Measurements from ENCODE around the gene PPARD.
"Not testable (repeated sequence)": the region's sequence is repeated elsewhere in the genome, so short reads cannot be mapped to it uniquely, and the experiment has no call there.

Gene PPARD

GRCh38 chr6:35386989-35387388, 44.6 kb downstream of the PPARD start:
- DNase-seq, result no peak

- no peak for DNase-seq
Observed at GRCh38 chr6:35388030-35388429, 45.7 kb downstream of the PPARD start.

- DNase-seq, result no peak
Observed at GRCh38 chr6:35388772-35389352, 46.5 kb downstream of the PPARD start.

DNA sequence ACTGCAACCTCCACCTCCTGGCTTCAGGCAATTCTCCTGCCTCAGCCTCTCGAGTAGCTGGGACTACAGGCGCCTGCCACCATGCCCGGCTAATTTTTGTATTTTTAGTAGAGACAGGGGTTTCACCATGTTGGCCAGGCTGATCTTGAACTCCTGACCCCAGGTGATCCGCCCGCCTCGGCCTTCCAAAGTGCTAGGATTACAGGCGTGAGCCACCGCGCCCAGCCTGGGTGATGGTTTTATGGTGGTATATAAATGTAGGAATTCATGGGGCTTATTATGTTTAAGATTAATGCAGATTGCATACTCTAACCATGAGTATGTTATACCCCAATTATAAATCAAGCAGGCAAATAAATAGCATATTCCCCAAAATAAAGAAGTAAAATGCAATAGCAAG, 47.0 kb downstream of the PPARD start:
- not testable (repeated sequence) for DNase-seq

- DNase-seq, result no peak
Observed at GRCh38 chr6:35391240-35391968, 49.0 kb downstream of the PPARD start.

GRCh38 chr6:35392111-35392702, 49.8 kb downstream of the PPARD start:
- DNase-seq, result no peak

DNA sequence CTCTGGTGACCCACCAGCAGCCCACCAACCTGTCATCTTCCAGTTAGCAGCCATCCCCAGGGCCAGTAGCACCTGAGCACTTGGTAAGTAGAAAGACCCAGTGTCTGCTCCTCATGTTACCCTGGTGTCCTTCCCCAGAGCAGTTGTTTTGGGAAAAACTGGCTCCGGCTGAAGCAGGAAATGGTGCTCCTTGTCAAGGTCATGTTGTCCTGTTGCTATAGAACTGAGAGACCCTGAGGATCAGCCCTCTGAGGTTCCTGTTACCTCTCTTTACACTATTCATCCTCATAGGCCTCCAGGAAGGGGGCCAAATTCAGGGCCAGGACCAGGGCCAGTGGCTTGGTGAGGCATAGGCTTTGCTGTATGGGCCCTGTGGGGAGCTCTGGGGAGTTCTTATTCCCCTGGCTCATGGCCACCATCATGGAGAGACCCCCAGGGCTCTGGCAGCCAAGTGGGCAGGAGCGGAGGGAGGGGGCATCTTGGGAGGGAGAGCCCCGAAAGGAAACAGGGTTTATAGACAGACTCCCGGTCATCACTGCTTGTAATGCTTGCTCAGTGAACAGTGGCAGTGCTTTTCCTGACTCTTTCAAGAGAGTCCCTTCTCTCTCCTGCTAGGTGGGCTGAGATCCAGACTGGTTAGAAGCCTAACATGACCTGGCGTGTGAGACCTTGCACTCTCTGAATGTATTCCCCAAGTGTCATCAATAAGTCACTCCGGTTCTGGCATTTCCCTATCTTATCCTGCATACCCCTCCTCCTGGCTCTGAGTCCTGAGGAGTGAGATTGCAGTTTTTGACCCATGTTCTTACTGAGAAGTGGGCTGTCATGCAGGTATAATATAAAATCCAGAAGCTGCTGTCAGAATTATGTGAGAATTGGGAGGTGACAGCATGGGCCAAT, 50.7 kb downstream of the PPARD start:
- no peak for DNase-seq

DNA sequence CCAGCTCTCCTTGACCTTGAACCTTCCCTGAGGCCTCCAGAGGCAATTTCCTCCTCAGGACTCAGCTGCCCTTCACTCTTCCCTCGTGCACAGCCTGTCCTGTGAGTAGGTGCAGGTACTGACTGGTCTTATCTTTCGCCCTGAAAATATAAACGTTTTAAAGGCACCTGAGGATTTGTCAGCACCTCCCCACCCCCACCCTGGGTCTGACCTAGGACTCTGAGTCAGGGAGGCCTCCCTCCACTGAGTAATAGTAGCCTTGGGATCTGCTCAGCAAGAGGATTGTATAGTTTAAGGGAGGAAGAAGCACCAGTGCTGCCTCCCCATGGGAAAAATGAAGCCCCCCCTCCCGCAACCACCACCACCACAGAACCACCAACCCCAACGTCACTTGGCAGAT, 54.6 kb downstream of the PPARD start:
- no peak for DNase-seq

DNA sequence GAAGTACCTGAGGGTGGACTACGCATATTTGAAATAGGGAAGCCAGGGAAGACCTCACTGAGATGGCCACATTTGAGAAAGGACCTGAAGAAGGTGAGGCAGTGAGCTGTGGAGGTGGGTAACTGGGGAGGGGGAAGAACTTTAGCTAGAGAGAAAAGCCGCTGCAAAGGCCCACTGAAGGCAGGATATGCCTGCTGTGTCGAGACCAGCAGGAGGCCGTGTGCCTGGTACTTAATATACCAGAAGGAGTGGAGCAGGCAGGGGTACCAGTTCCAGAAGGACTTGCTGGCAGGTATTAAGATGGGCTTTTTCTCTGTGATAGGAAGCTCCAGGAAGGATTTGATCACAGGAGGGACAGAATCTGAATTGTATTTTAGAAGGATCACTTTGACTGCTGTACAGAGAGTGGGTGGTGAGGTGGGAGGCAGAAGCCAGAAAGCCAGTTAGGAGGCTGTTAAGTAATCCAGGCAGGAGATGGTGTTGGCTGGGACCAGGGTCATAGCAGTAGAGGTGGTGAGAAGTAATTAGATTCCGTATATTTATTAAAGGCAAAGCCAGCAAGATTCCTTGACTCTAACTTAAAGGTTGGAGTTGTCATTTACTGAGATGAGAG, 55.6 kb downstream of the PPARD start:
- no peak for DNase-seq

- DNase-seq, result no peak
Observed at GRCh38 chr6:35398526-35398925, 56.2 kb downstream of the PPARD start.

- DNase-seq, result no peak
Observed at GRCh38 chr6:35400111-35400510, 57.8 kb downstream of the PPARD start.

GRCh38 chr6:35400901-35401311, 58.5 kb downstream of the PPARD start:
- DNase-seq, result no peak

DNA sequence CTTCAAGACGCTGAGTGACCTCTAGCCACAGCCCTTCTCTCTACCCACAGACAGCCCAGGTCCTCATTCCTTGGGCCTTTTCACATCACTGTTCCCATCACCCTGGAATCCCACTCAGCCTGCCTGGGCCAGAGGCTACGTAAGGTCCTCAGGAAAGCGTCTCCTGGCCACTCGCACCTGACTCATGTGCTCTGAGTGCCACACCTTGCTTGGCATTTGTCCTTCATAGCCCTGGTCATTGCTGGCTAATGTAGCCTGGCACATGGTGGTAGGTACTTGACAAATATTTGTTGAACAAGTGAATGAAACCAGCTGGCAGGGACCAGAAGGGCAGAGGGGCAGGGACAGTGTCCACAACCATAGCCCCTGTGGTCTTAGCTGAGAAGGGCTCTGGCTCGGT, 59.2 kb downstream of the PPARD start:
- no peak for DNase-seq

GRCh38 chr6:35402136-35402855, 59.9 kb downstream of the PPARD start:
- no peak for DNase-seq

DNA sequence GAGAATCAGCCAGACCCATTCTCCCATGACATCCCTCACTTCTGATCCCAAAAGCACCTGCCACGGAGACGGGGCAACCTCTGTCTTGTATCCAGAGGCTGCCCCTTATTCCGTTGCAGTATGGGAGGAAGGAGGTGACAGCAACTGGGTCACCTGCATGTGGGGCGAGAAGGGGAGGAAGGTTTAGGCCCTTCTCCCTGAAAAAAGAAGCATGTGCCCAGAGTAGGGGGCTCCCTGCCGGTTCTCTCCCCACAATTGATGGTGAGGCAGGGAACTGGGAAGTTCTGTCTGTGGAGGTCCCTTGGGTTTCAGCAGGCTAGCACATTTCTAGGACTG, 60.5 kb downstream of the PPARD start:
- DNase-seq, result no peak

DNA sequence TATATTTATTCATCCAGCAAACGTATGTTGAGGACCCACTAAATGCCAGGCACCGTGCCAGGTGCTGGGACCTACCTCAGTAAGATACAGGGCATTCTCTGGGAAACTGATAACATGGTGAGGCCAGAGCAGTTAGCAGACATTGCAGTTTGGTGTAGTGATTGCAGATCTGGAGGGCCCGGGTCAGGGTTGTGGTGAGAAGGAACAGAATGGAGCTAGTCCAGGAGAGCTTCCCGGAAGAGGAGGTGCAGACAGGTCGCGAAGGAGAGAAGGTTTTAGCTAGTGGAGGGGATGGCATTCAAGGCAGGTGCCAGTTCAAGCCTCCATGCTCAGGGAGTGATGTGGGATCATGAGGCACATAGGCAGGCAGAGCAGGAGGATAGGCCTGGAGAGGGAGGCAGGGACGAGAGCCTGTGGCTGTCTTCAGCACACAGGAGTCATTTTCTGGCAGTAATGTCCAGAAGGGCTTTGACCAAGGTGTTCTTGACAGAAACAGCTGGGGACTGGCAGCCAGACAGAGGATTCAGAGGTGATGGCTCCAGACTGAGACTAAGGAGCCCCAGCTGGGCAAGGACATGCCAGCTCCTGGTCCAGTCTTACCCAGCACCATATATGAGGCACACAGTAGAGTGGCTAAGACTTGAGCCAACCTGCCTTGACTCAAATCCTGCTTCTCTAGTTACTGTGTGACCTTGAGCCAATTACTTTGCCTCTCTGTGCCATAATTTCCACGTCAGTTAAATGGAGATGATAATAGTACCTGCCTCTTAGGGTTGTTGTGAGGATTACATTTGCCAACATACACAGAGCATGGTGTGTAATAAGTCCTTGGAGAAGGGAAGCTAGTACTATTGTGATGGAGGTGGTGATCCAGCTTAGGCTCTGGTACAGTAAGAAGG, 61.4 kb downstream of the PPARD start:
- no peak for DNase-seq

DNA sequence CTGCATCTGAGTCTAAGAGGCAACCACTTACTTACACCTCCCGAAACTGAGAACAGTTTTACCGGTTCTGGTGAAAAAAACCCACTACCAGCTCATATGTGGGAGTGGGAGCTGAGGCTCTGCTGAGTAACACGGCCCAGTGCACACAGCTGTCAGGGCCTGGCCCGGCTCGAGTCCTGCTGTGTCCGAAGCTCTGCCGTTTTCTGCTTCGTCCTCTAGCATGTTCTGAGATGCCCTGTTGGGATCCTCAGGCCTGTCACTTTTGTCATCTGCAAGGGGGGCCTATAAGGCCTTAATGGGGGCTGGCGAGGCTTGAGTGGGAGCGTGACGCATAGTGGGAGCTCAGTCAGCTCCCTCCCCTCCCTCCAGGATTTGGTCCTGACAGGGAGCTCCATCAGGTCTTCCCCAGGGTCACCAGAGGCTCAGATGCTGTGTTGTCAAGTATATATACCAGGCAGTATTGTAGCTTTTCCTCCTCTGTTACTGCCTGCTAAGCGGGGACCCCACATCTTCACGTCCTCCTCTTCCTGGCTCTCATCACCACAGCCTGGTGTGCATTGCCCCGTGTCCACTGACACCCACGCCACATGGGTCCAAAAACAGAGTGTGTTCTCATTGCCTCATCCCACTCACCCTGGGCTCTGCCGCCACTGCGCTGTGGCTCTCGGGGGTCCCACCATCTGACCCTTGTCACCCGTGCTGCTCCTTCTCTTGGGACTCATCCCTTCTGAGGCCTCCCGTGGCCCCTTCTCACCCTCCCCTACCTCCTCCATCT, 64.5 kb downstream of the PPARD start:
- no peak for DNase-seq

GRCh38 chr6:35409245-35409644, 66.9 kb downstream of the PPARD start:
- no peak for DNase-seq

DNA sequence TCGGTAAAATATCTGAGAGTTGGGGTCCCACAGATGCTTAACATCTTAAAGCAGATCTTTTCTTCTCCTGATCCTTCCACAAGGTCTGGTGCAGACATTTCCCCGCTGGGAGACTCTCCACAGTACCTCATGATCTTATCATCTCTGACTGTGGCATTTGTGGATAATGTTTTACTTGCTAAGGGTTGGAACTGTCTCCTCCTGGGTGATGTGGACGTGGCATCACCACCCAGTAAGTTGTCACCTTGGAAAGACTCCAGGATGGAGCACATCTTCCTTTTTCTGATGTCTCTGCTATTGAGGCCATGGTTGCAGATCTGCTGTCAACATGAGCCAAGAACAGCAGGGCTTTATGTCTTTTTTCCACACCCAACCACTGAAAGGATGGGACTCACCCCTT, 67.8 kb downstream of the PPARD start:
- DNase-seq, result no peak

- DNase-seq, result peak; percentile 4
Observed at GRCh38 chr6:35411066-35411465, 68.7 kb downstream of the PPARD start.

DNA sequence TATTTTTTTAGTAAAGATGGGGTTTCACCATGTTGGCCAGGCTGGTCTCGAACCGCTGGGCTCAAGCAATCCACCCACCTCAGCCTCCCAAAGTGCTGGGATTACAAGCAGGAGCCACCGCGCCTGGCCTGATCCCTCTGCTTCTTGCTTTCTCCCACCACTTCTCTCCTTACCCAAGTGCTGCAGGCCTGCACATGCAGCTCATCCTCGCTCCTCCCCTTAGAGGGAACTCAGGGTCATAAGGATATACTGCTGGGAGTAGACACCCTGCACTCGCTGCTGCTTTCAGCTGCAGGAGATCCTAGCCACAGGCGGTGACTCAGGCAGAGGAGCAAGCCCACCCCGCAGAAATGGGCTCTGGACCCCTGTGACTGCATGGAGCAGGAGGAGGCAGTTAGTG, 69.7 kb downstream of the PPARD start:
- no peak for DNase-seq

All from stimulated activated CD4-positive, alpha-beta T cell treated with anti-CD3 and anti-CD28 coated beads, Interleukin-4, amount 100 ng/mL, for 1 hour (primary cell).